T-helper 1 cell treated with Interleukin-12 subunit alpha and Interleukin-12 subunit beta and Interleukin-4 antibody, amounts not matched to agents 30 μg/mL and 1 μg/mL, for 36 hours (primary cell): ENCODE data around the gene KMT2D.
A peak's percentile ranks its signal among the peaks of the same experiment; 100 is the strongest.

Source experiments
- H3K27ac Mint-ChIP-seq: one replicate; pipeline ENCODE4 v1.8.0; 2021; ENCODE audit warnings: mild to moderate bottlenecking, mixed read lengths
- H3K27me3 Mint-ChIP-seq: one replicate; pipeline ENCODE4 v1.8.0; 2021; ENCODE audit warnings: low read depth, mixed read lengths
- H3K36me3 Mint-ChIP-seq: one replicate; pipeline ENCODE4 v1.8.0; 2021; ENCODE audit warnings: low read depth, mixed read lengths
- H3K4me1 Mint-ChIP-seq: one replicate; pipeline ENCODE4 v1.8.0; 2021; ENCODE audit warnings: low read depth, mixed read lengths
- H3K4me3 Mint-ChIP-seq: one replicate; pipeline ENCODE4 v1.8.0; 2021; ENCODE audit warnings: mild to moderate bottlenecking, moderate library complexity, mixed read lengths
- H3K9me3 Mint-ChIP-seq: one replicate; pipeline ENCODE4 v1.8.0; 2021; ENCODE audit warnings: mixed read lengths

KMT2D gene

DNA sequence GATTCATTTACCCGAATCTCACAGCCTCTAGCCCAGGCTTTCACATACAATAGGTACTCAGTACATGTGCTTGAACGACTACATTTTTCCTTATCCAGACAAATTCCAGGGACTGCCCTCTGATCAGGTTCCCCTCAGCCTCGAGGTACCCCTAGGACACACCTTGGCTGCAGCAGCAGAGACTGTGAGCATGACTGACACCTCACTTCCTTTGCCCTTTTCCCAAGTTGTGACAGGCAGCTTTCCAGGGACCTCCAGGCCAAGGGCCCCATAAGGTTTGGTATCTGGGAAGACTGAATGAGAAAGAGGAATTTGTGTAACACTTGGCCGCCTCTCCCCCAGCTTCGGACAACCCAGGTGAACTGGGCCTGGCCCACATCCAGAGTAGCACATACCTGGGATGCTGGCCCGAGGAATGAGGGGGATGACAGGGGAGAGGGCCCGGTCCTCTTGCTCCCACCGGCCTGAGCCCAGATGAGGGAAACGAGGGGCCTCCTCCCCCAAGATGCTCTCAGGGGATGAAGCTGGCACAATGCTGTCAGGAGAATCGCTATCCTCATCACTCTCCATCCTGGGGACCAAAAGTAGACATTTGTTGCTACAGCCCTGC, 31.8 kb downstream of the KMT2D start:
- no peak overlapping the region for H3K4me3 Mint-ChIP-seq
- H3K9me3 Mint-ChIP-seq = no peaks in the 10 kb centered on the region
- peaks cover 32% of the 10 kb centered on the region for H3K36me3 Mint-ChIP-seq
- H3K27ac Mint-ChIP-seq = no peak overlapping the region
- H3K27me3 Mint-ChIP-seq = no peaks in the 10 kb centered on the region
- no peaks in the 10 kb centered on the region for H3K4me1 Mint-ChIP-seq

DNA sequence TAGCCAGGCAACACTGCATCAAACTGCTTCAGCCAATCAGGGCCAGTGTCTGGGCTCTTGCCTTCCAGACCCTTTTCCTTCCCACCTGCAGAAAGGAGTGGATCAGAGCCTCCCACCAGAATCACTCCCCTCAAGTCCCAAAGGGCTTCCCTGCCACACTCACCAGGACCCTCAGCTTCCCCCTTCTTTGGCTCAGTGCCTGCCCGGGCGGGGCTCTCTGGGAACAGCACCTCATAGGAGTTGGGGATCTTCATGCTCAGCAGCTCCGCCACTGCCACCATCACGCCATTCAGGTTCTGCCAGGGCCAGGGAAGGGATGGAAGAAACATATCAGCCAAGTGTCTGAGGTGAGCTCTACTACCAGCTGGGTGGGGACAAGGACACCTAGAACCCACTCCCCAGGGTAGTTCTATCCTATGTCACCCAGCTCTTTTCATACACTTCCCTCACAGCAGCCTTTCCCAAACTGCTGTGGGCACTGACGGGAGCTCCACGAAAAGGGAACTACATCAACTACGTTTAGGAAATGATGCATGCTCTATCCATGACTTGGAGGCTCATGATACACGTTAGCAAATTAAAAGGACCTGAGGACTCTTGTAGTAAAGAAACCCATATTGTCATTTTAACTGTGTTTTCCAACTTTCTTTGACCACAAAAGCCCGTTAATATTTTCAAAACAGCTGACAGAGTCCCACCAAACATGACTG, 32.6 kb downstream of the KMT2D start:
- Mint-ChIP-seq H3K4me3 (no peak overlapping the region), H3K27ac (no peak overlapping the region), H3K4me1 (no peaks in the 10 kb centered on the region), H3K9me3 (no peaks in the 10 kb centered on the region), H3K27me3 (no peaks in the 10 kb centered on the region), H3K36me3 (peaks cover 37% of the 10 kb centered on the region)

DNA sequence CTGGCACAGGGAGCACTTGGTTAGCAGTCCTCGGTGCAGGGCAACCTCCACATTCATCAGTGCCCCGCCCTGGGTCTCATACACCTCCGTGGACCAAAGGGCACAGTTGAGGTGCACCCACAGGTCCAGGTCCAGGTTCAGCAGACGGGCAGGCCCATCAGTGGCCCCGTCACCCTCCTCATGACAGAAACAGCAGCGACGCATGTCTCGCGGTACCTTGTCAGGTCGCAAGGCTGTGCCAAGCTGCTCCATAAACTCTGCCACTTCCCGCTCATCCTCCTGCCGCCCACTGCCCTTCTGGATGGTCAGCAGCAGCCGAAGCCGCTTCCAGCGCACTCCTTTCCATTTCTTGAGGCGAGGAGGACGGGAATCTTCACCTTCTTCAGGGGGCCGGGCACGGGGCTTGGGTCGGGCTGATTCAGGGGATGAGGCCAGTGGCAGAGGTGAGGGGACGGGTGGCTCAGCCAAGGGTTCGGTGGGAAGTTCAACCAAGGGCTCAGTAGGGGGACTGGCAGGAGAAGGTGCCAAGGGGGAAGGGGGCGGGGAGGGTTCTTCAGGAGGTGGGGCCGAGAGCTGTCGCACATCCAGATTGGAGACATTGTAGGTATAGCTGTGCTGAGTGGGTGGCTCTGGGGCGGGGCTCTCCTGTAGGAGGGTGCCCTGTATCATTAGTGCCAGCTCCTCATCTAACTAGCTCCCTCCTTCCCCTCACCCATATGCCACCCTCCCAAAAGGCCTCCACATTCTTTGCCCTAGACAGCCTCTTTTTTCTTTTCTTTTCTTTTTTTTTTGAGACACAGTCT, 33.7 kb downstream of the KMT2D start:
- no peaks in the 10 kb centered on the region for H3K27me3 Mint-ChIP-seq
- no peaks in the 10 kb centered on the region for H3K9me3 Mint-ChIP-seq

DNA sequence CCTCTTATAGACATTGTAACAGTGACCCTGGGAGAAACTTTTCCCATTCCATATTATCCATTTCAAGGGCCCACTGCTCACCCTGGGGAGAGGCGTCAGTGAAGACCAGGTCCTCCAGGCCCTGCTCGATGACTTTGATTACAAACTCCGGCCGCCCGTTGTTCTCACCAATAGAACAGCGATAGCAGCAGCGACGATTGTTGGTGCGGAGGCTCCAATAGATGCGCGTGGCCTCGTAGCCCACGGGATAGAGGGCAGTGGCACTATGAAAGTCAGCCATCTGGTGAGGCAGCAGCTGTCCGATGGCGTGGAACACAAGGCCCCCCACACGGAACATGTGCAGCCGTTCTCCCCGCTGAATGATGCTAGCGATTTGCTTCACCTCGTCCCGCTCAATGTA, 34.5 kb downstream of the KMT2D start:
- no peaks in the 10 kb centered on the region for H3K9me3 Mint-ChIP-seq
- no peaks in the 10 kb centered on the region for H3K27me3 Mint-ChIP-seq
- H3K36me3 Mint-ChIP-seq = peaks cover 43% of the 10 kb centered on the region
- H3K4me3 Mint-ChIP-seq = no peak overlapping the region
- H3K27ac Mint-ChIP-seq = no peak overlapping the region
- H3K4me1 Mint-ChIP-seq = no peaks in the 10 kb centered on the region

More for the DNA sequence above, 33.7 kb downstream of the KMT2D start:
- H3K4me3 Mint-ChIP-seq = no peak overlapping the region
- no peaks in the 10 kb centered on the region for H3K4me1 Mint-ChIP-seq
- peaks cover 42% of the 10 kb centered on the region for H3K36me3 Mint-ChIP-seq
- H3K27ac Mint-ChIP-seq = no peak overlapping the region

DNA sequence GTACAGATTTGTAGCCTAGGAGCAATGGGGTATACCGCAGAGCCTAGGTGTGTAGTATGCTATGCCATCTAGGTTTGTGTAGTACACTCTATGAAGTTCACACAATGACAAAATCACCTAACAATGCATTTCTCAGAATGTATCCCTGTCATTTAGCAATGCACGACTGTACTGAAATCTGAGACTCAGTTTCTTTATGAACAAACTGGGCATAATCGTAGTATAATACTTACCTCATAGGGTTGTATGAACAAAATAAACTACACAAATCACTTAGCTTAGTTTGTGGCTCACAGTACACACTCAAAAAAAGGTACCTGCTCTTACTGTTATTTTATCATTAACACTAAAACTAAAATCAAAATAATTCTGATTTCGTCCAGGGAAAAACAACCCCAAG, 35.1 kb downstream of the KMT2D start:
- peaks cover 47% of the 10 kb centered on the region for H3K36me3 Mint-ChIP-seq
- no peak overlapping the region for H3K27ac Mint-ChIP-seq

DNA sequence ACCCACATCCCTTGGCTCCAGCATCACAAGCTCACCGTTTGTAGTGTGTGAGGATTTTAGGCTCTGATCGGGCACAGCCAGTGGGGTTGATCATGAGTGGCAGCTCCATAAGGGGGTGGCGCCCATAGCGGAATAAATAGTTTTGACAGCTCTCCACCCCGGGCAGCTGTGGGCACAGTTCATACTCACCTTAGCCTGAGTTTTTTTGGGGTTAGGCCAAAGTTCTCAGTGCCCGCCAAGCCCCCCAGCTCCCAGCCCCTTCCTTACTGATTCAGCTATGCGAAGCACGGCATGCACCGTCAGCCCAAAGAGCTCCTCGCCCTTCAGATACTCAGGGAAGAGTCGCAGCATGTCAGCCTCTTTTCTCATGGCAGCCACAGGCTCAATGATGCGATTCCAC, 36.1 kb downstream of the KMT2D start:
- H3K27me3 Mint-ChIP-seq = no peaks in the 10 kb centered on the region
- H3K9me3 Mint-ChIP-seq = no peaks in the 10 kb centered on the region
- H3K36me3 Mint-ChIP-seq = peaks cover 45% of the 10 kb centered on the region
- H3K27ac Mint-ChIP-seq = no peak overlapping the region
- no peak overlapping the region for H3K4me3 Mint-ChIP-seq
- peaks cover 5% of the 10 kb centered on the region for H3K4me1 Mint-ChIP-seq

More for the DNA sequence above, 35.1 kb downstream of the KMT2D start:
- Mint-ChIP-seq H3K27me3 (no peaks in the 10 kb centered on the region), H3K9me3 (no peaks in the 10 kb centered on the region), H3K4me3 (no peak overlapping the region), H3K4me1 (no peaks in the 10 kb centered on the region)

DNA sequence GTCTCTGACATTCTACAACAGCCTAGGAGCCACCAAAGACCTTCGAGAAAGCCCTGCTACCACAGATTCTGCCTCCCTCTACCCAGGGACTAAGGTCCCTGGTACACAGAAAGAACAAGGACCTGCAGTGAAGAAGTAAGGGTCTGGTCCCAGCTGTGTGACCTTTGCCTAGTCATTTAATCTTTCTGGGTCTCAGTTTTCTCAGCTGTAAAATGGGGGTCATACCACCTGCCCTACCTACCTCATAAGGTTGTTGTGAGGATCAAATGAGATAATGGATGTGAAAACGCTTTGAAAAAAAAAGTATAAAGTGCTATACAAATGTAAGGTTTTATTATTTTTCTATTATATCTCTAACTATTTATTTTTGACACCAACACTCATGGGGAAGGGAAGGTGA, 36.8 kb downstream of the KMT2D start:
- Mint-ChIP-seq H3K36me3 (peaks cover 47% of the 10 kb centered on the region), H3K27ac (no peak overlapping the region)

DNA sequence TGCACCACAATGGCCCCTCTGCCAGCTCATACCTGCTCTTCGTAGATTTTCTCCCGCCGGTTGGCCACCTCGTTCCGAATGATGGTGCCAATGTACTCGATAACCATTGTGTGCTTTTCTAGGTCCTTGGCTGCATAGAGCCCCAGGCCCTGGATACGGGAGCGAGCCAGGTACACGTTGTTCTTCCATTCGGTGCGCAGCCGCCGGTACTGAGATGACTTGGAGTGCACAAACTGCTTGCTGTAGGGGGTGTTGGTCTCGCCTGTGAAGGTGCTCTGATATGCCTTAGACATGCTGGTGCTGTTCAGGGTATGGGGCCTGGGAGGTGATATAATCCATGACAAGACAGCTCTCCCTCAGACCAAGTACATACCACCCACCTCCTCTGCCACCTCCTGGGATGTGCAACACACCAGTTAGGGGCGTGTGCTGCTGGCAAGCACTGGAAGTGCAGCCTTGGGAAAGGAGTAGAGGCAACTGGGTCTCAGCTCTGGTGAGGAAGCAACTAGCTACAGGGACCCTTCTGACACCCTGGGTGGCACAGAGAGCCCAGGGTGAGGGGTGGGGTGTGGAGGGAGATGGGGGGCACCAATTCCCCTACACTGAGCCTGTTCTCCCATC, 37.9 kb downstream of the KMT2D start:
- no peak overlapping the region for H3K4me3 Mint-ChIP-seq
- H3K27me3 Mint-ChIP-seq = no peaks in the 10 kb centered on the region
- peaks cover 42% of the 10 kb centered on the region for H3K36me3 Mint-ChIP-seq
- peak overlapping the region; percentile 57 for H3K27ac Mint-ChIP-seq
- H3K4me1 Mint-ChIP-seq = peaks cover 16% of the 10 kb centered on the region
- H3K9me3 Mint-ChIP-seq = no peaks in the 10 kb centered on the region

More for the DNA sequence above, 36.8 kb downstream of the KMT2D start:
- Mint-ChIP-seq H3K4me1 (peaks cover 11% of the 10 kb centered on the region), H3K27me3 (no peaks in the 10 kb centered on the region), H3K9me3 (no peaks in the 10 kb centered on the region), H3K4me3 (no peak overlapping the region)

DNA sequence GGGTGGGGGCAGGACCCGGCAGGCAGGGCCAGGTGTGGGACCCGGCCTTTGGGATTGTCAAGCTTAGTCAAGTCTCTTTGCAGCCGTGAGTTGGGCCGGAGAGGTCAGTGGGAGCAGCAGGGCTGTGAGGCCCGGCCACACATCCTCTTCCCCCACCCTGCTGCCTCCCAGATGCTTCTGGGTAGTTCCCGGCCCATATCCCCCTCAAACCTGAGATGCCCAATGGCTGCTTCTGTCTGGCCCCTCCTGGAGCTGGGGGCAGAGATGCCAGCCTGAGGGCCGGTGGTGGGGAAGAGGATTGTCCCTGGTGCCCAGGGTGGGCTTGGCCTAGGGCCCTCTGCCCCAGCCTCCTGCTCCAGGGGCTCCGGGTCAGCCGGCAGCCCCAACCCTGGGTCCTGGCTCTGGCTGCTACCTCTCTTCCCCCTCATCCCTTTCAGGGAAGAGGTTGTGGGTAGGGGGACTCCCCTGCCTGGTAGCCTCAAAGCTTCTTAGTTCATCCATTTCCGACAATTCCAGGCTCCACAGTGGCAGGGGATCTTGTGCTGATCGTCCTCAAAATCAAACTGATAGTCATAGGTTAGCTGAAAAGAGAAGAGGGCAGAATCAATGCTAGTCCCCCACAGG, 39.2 kb downstream of the KMT2D start:
- H3K4me3 Mint-ChIP-seq = no peak overlapping the region
- peaks cover 45% of the 10 kb centered on the region for H3K36me3 Mint-ChIP-seq
- no peaks in the 10 kb centered on the region for H3K9me3 Mint-ChIP-seq
- H3K27ac Mint-ChIP-seq = no peak overlapping the region
- no peaks in the 10 kb centered on the region for H3K27me3 Mint-ChIP-seq
- peaks cover 27% of the 10 kb centered on the region for H3K4me1 Mint-ChIP-seq

DNA sequence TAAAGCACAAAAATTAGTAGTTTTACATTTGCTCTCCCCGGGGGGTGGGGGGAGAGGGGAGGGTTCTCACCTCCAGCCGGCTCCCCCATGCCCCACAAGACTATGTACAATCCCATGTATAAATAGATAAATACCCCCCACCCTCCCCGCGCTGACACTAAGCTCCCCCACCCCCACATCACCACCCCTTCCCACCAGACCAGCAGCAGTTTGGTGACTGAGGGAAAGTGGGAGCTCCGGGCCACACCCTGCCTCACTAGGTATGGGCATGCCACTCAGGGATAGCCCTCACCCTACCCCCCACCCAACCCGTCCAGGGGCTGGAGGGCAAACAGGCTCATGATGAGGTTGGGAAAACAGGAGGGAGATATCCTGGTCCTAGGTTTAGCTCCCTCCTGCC, 40.2 kb downstream of the KMT2D start:
- H3K4me3 Mint-ChIP-seq = no peak overlapping the region
- no peak overlapping the region for H3K27ac Mint-ChIP-seq
- H3K9me3 Mint-ChIP-seq = no peaks in the 10 kb centered on the region
- peaks cover 34% of the 10 kb centered on the region for H3K4me1 Mint-ChIP-seq
- peaks cover 40% of the 10 kb centered on the region for H3K36me3 Mint-ChIP-seq
- H3K27me3 Mint-ChIP-seq = no peaks in the 10 kb centered on the region

DNA sequence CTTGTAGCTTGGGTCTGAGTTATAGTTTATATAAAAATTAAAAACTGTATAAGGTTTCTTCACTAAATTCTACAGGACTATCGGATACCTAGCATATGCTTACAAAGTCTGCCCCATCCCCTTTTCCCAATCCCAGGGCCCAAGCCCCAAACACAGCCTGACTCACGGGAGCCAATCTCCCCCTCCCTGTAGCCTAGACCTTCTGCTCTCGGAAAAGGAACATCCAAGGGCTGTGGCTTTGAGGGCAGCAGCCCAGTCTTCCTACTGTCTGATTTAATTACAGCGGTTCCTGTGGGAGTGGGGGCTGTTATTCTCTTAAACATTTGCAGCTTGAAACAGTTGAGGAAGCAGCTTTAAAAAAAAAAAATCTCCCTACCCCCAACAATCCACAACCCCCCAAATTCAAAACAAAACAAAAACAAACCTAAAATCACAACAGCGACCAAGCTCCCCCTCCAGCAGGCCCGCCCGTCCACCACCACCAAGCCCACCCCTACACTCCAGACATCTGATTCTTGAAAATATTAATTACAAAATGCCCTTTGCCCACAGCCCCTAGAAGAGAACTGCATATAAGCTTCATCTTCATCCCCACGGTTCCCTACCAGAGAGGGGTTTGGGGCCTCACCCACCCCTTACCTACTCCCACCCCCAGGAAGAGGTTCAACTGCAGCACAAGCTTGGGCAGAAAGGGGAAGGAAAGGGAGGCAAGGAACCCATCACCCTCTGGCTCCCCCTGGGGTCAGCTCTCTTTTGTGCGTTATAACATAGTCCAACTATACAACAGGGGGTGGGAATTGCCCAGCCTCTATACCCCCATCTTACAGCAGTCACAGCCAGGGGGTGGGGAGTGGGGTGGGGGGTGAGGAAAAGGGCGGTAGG, 40.9 kb downstream of the KMT2D start:
- H3K4me3 Mint-ChIP-seq = peak overlapping the region; percentile 92
- H3K9me3 Mint-ChIP-seq = no peaks in the 10 kb centered on the region
- H3K4me1 Mint-ChIP-seq = peaks cover 38% of the 10 kb centered on the region
- peaks cover 36% of the 10 kb centered on the region for H3K36me3 Mint-ChIP-seq
- H3K27ac Mint-ChIP-seq = peak overlapping the region; percentile 99
- H3K27me3 Mint-ChIP-seq = no peaks in the 10 kb centered on the region

DNA sequence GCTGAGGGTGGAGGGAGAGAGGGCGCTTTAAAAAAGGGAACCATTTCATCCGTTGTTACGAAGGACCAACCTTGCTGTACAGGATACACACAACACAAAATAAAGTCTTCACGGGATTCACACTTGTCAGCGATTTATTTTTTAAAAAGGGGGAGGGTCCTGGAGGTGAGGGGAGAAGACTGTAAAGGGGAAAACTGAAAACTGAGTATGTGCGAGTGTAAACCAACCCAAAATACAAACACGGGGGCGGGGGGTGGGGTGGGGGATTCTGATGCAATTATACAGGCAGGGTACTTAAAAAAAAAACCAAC, 41.5 kb downstream of the KMT2D start:
- Mint-ChIP-seq H3K4me1 (peaks cover 38% of the 10 kb centered on the region), H3K27me3 (no peaks in the 10 kb centered on the region), H3K9me3 (no peaks in the 10 kb centered on the region), H3K4me3 (peak overlapping the region; percentile 92), H3K36me3 (peaks cover 35% of the 10 kb centered on the region), H3K27ac (peak overlapping the region; percentile 99)

DNA sequence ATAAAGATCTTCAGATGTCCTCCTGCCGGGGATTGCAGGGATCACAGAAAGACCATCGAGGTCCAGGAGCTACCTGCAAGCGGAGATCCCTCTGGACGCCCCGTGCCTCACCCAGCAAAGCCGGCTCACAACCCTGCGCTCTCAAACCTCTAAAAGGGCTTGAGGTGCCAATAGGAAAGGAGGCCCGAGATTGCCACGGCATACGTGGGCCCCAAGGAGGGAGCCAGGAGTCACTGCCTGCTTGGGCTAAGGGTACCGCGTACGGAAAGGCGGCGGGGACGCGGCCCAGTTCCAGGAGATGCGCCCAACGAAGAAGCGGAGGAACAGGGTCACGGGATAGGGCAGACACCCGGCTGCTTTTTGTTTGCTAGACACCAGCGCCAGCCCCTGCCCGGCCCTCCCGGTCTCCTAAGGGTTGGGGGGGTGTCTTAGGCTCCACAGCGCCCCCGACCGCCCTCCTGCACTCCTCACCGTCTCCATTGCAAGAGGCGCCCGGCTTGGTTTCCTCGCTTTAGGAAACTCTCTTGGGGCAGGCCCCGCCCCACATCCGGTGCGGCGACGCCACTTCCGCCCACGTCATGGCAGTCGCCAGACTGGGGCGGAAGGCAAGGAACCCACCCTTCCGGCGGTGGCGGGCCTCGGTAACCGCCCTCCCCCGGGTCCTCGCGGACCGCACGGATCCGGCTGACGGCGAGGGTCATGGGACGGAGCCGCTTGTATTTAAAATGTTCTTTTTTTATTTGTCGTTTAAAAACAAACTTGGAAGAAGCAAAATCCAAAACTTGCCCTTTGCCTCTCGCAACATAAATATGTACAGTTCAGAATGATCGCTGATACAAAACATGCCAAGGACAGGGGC, 42.1 kb downstream of the KMT2D start, which contains the start of gene PRKAG1:
Gene PRKAG1, minus strand, starts transcription at position 516 of the 859 bp plus-strand sequence. Its CDS starts 36 bp downstream, at position 480.
- Mint-ChIP-seq H3K36me3 (peaks cover 34% of the 10 kb centered on the region), H3K4me1 (peaks cover 38% of the 10 kb centered on the region), H3K27ac (peak within 1 kb of the TSS; percentile 99), H3K4me3 (peak within 1 kb of the TSS; percentile 92), H3K9me3 (no peaks in the 10 kb centered on the region), H3K27me3 (no peaks in the 10 kb centered on the region)
